Activated CD4-positive, alpha-beta memory T cell treated with anti-CD3 and anti-CD28 coated beads for 36 hours (primary cell): ENCODE data around the gene ASPSCR1. TPM values are rescaled to one million over a fixed set of nuclear protein-coding genes. Genes with fewer than 3 reads are reported as not detected.

Experiments
- CTCF ChIA-PET: fragments of 350-600 bp; sonication (Branson Sonifier 250); formaldehyde crosslinking; loops from one replicate; lab custom pipeline; 2021; ENCODE audit warnings: antibody characterized with exemption, inconsistent platforms; lab: Charles Lee
- POLR2A ChIA-PET: fragments of 350-600 bp; sonication (Branson Sonifier 250); formaldehyde crosslinking; loops from one replicate; lab custom pipeline; 2021; ENCODE audit warnings: antibody characterized with exemption; lab: Charles Lee
- DNase-seq: peaks from one replicate; pipeline ENCODE4 v3.0.0-alpha.2; 2020
- H3K27ac Mint-ChIP-seq: one replicate; pipeline ENCODE4 v1.8.0; 2021; ENCODE audit warnings: mixed read lengths
- H3K27me3 Mint-ChIP-seq: one replicate; pipeline ENCODE4 v1.8.0; 2021; ENCODE audit warnings: mixed read lengths
- H3K36me3 Mint-ChIP-seq: one replicate; pipeline ENCODE4 v1.8.0; 2021; ENCODE audit warnings: mixed read lengths
- H3K4me1 Mint-ChIP-seq: one replicate; pipeline ENCODE4 v1.8.0; 2021; ENCODE audit warnings: low read depth, mixed read lengths
- H3K4me3 Mint-ChIP-seq: one replicate; pipeline ENCODE4 v1.8.0; 2021; ENCODE audit warnings: mild to moderate bottlenecking, mixed read lengths
- H3K9me3 Mint-ChIP-seq: one replicate; pipeline ENCODE4 v1.8.0; 2021; ENCODE audit warnings: mixed read lengths
- intact Hi-C: fragments of 100-400 bp; cut with micrococcal nuclease; formaldehyde crosslinking; loops from one replicate; pipeline ENCODE4 v1.15.1; 2023
- total RNA-seq, 2 experiments: library from RNA; stranded (reverse); gene quantifications; one replicate each; pipeline ENCODE4 v1.2.3, GENCODE V29; 2021

Gene ASPSCR1
- total RNA-seq, 2 experiments from 2014 or later = 25.4 to 27.1 TPM

GRCh38 chr17:81956607-81957589, 20.5 kb upstream of the ASPSCR1 start:
- POLR2A ChIA-PET = interaction anchor here (0.6 kb wide), 1 partner anchor 8 kb away, joined by 3 read pairs; no protein-coding TSS in a partner anchor
- no peak for DNase-seq
- H3K27me3 Mint-ChIP-seq = peaks cover 14% of the 10 kb centered on the region
- no peaks in the 10 kb centered on the region for H3K9me3 Mint-ChIP-seq
- H3K36me3 Mint-ChIP-seq = no peaks in the 10 kb centered on the region
- intact Hi-C loops = no loop called here
- peaks cover 2% of the 10 kb centered on the region for H3K4me1 Mint-ChIP-seq
- H3K4me3 Mint-ChIP-seq = no peak overlapping the region
- no peak overlapping the region for H3K27ac Mint-ChIP-seq
- CTCF ChIA-PET = no interaction called here

GRCh38 chr17:81957691-81958432, 19.6 kb upstream of the ASPSCR1 start:
- intact Hi-C loops = no loop called here
- no peak for DNase-seq
- no peaks in the 10 kb centered on the region for H3K36me3 Mint-ChIP-seq
- no peak overlapping the region for H3K4me3 Mint-ChIP-seq
- no peak overlapping the region for H3K27ac Mint-ChIP-seq
- H3K9me3 Mint-ChIP-seq = no peaks in the 10 kb centered on the region
- ChIA-PET POLR2A (no interaction called here), CTCF (no interaction called here)
- peaks cover 19% of the 10 kb centered on the region for H3K27me3 Mint-ChIP-seq
- H3K4me1 Mint-ChIP-seq = peaks cover 2% of the 10 kb centered on the region

GRCh38 chr17:81958633-81959342, 18.6 kb upstream of the ASPSCR1 start:
- H3K27ac Mint-ChIP-seq = no peak overlapping the region
- peak overlapping the region; percentile 23 for H3K4me3 Mint-ChIP-seq
- POLR2A ChIA-PET = interaction anchor here (0.9 to 2.2 kb wide), 5 partner anchors 18 to 79 kb away, joined by 5 to 7 read pairs (median 6); partner anchors contain the start of genes ASPSCR1, CENPX, DCXR and LRRC45
- CTCF ChIA-PET = interaction anchor here (0.7 to 5.7 kb wide), 54 partner anchors 9 to 256 kb away, joined by 3 to 174 read pairs (median 4); partner anchors contain the start of genes ASPSCR1, CENPX, DCXR and DUS1L
- H3K4me1 Mint-ChIP-seq = peaks cover 2% of the 10 kb centered on the region
- intact Hi-C loops = loop anchor here (1.0 kb wide), 1 partner anchor 65 kb away; the partner anchor contains the start of gene LRRC45
- H3K27me3 Mint-ChIP-seq = peaks cover 19% of the 10 kb centered on the region
- DNase-seq = no peak
- H3K36me3 Mint-ChIP-seq = no peaks in the 10 kb centered on the region
- H3K9me3 Mint-ChIP-seq = no peaks in the 10 kb centered on the region

GRCh38 chr17:81959362-81960129, 17.9 kb upstream of the ASPSCR1 start:
- no peaks in the 10 kb centered on the region for H3K9me3 Mint-ChIP-seq
- H3K4me1 Mint-ChIP-seq = peaks cover 2% of the 10 kb centered on the region
- peaks cover 19% of the 10 kb centered on the region for H3K27me3 Mint-ChIP-seq
- CTCF ChIA-PET = interaction anchor here (0.7 to 5.7 kb wide), 56 partner anchors 9 to 256 kb away, joined by 3 to 174 read pairs (median 4); partner anchors contain the start of genes ASPSCR1, CENPX, DCXR and DUS1L
- intact Hi-C loops = loop anchor here (1.0 to 5.0 kb wide), 2 partner anchors 47 to 64 kb away; partner anchors contain the start of genes LRRC45 and PCYT2
- H3K27ac Mint-ChIP-seq = no peak overlapping the region
- H3K4me3 Mint-ChIP-seq = no peak overlapping the region
- no peaks in the 10 kb centered on the region for H3K36me3 Mint-ChIP-seq
- POLR2A ChIA-PET = interaction anchor here (0.7 to 2.2 kb wide), 7 partner anchors 17 to 78 kb away, joined by 3 to 7 read pairs (median 6); partner anchors contain the start of genes ASPSCR1, CENPX, DCXR and LRRC45
- DNase-seq = peak; percentile 81

- intact Hi-C loops = loop anchor here (5.0 kb wide), 1 partner anchor 48 kb away; the partner anchor contains the start of gene PCYT2
- H3K27ac Mint-ChIP-seq = no peak overlapping the region
- ChIA-PET POLR2A (interaction anchor here (0.5 to 2.2 kb wide), 6 partner anchors 33 to 78 kb away, joined by 3 to 7 read pairs (median 6); partner anchors contain the start of genes CENPX, DCXR, LRRC45 and MAFG), CTCF (interaction anchor here (0.6 to 5.7 kb wide), 47 partner anchors 8 to 257 kb away, joined by 3 to 174 read pairs (median 5); partner anchors contain the start of genes ASPSCR1, CENPX, DCXR and DUS1L)
- no peaks in the 10 kb centered on the region for H3K36me3 Mint-ChIP-seq
- DNase-seq = no peak
- H3K4me1 Mint-ChIP-seq = peaks cover 2% of the 10 kb centered on the region
- no peak overlapping the region for H3K4me3 Mint-ChIP-seq
- peaks cover 19% of the 10 kb centered on the region for H3K27me3 Mint-ChIP-seq
- H3K9me3 Mint-ChIP-seq = no peaks in the 10 kb centered on the region
Measured at GRCh38 chr17:81960130-81960958, 17.1 kb upstream of the ASPSCR1 start.

GRCh38 chr17:81961087-81961511, 16.3 kb upstream of the ASPSCR1 start, which contains the start of gene NOTUM:
NOTUM (minus strand) TSS chr17:81961187; CDS start chr17:81960909, 278 bp downstream.
- intact Hi-C loops = loop anchor here (5.0 kb wide), 1 partner anchor 49 kb away; the partner anchor contains the start of gene PCYT2
- no peak within 1 kb of the TSS for H3K27ac Mint-ChIP-seq
- ChIA-PET CTCF (interaction anchor here (0.6 to 5.7 kb wide), 3 partner anchors 28 to 106 kb away, joined by 3 to 174 read pairs (median 4); partner anchors contain the start of genes CENPX and LRRC45), POLR2A (interaction anchor here (0.5 to 2.2 kb wide), 3 partner anchors 59 to 78 kb away, joined by 3 to 7 read pairs (median 6); partner anchors contain the start of gene DCXR)
- no peak within 1 kb of the TSS for H3K4me3 Mint-ChIP-seq
- H3K9me3 Mint-ChIP-seq = no peaks in the 10 kb centered on the region
- no peaks in the 10 kb centered on the region for H3K36me3 Mint-ChIP-seq
- DNase-seq = no peak
- peaks cover 2% of the 10 kb centered on the region for H3K4me1 Mint-ChIP-seq
- peaks cover 19% of the 10 kb centered on the region for H3K27me3 Mint-ChIP-seq

GRCh38 chr17:81961521-81962498, 15.6 kb upstream of the ASPSCR1 start:
- H3K4me1 Mint-ChIP-seq = peaks cover 2% of the 10 kb centered on the region
- intact Hi-C loops = loop anchor here (5.0 kb wide), 1 partner anchor 50 kb away; the partner anchor contains the start of gene PCYT2
- no peak for DNase-seq
- ChIA-PET POLR2A (no interaction called here), CTCF (interaction anchor here (1.1 to 5.7 kb wide), 3 partner anchors 27 to 192 kb away, joined by 3 to 174 read pairs (median 3); partner anchors contain the start of genes CENPX and LRRC45)
- H3K27ac Mint-ChIP-seq = no peak overlapping the region
- H3K4me3 Mint-ChIP-seq = peak overlapping the region; percentile 8
- no peaks in the 10 kb centered on the region for H3K36me3 Mint-ChIP-seq
- peaks cover 19% of the 10 kb centered on the region for H3K27me3 Mint-ChIP-seq
- no peaks in the 10 kb centered on the region for H3K9me3 Mint-ChIP-seq

GRCh38 chr17:81962499-81963441, 14.7 kb upstream of the ASPSCR1 start:
- ChIA-PET POLR2A (interaction anchor here (0.6 kb wide), 1 partner anchor 35 kb away, joined by 4 read pairs; no protein-coding TSS in a partner anchor), CTCF (interaction anchor here (1.1 to 5.7 kb wide), 3 partner anchors 28 to 191 kb away, joined by 3 to 174 read pairs (median 3); partner anchors contain the start of genes CENPX and LRRC45)

More at GRCh38 chr17:81962499-81963441, 14.7 kb upstream of the ASPSCR1 start:
- H3K36me3 Mint-ChIP-seq = no peaks in the 10 kb centered on the region
- peak overlapping the region; percentile 8 for H3K4me3 Mint-ChIP-seq
- peaks cover 19% of the 10 kb centered on the region for H3K27me3 Mint-ChIP-seq
- no peaks in the 10 kb centered on the region for H3K9me3 Mint-ChIP-seq
- peaks cover 5% of the 10 kb centered on the region for H3K4me1 Mint-ChIP-seq
- intact Hi-C loops = loop anchor here (5.0 kb wide), 1 partner anchor 50 kb away; the partner anchor contains the start of gene PCYT2
- no peak overlapping the region for H3K27ac Mint-ChIP-seq
- no peak for DNase-seq
